Measurements from ENCODE around the gene ALG14.

- TF ChIP-seq CTCF (IDR thresholded peaks at IDR 0.05) (no peak), POLR2A (IDR thresholded peaks at IDR 0.05) (no peak)
These were observed 146.4 kb downstream of the ALG14 start for GRCh38 chr1:94926126-94926914.

Data from lower leg skin (tissue), 3 donors.